Measurements from ENCODE around the gene MRPL38.

GRCh38 chr17:75854101-75854748, 50.5 kb downstream of the MRPL38 start:
- TF ChIP-seq POLR2AphosphoS5 (IDR thresholded peaks at IDR 0.05; ENCODE audit: low read depth) = no peak
- TF ChIP-seq REST (IDR thresholded peaks at IDR 0.05; ENCODE audit: insufficient replicate concordance, low read depth) = no peak
- no peak for TF ChIP-seq SPI1 (IDR thresholded peaks at IDR 0.05; ENCODE audit: borderline replicate concordance, low read depth)
- no peak for TF ChIP-seq CTCF (IDR thresholded peaks at IDR 0.05; ENCODE audit: insufficient read depth, low read length)
